ENCODE measurements around the gene PEPD.

GRCh38 chr19:33428627-33429125 is 92.9 kb downstream of the PEPD start:
- TF ChIP-seq TAF1 (IDR thresholded peaks at IDR 0.05; ENCODE audit: borderline replicate concordance, insufficient read depth, low read length) (no peak), SIN3A (IDR thresholded peaks at IDR 0.05; ENCODE audit: borderline replicate concordance, insufficient read depth, low read length) (no peak)

Measured in PFSK-1 (cell line).